Measurements from ENCODE around the gene POC5.

DNA sequence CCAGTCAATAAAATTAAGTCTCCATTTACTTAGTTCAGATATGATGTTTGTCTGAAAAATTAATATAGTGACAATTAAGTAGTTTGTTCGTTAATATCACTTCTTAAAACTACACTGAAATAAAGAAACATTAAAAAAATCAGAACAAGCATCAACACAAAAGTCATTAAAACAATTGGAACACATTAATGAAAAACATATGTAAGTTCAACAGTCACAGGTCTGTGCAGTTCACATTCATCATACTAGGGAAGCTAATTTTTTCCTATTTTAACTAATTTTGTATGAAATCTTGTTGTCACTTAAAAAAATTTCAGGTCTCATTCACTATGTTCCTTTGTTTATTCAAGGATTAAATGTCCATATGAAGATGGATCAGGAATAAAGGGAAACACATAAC, 22.5 kb downstream of the POC5 start:
- TF ChIP-seq, protein P1, sequence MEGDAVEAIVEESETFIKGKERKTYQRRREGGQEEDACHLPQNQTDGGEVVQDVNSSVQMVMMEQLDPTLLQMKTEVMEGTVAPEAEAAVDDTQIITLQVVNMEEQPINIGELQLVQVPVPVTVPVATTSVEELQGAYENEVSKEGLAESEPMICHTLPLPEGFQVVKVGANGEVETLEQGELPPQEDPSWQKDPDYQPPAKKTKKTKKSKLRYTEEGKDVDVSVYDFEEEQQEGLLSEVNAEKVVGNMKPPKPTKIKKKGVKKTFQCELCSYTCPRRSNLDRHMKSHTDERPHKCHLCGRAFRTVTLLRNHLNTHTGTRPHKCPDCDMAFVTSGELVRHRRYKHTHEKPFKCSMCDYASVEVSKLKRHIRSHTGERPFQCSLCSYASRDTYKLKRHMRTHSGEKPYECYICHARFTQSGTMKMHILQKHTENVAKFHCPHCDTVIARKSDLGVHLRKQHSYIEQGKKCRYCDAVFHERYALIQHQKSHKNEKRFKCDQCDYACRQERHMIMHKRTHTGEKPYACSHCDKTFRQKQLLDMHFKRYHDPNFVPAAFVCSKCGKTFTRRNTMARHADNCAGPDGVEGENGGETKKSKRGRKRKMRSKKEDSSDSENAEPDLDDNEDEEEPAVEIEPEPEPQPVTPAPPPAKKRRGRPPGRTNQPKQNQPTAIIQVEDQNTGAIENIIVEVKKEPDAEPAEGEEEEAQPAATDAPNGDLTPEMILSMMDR (IDR thresholded peaks at IDR 0.05; ENCODE audit: insufficient read depth, low read length) = no peak
- TF ChIP-seq SPI1 (IDR thresholded peaks at IDR 0.05; ENCODE audit: borderline replicate concordance, low read depth) (no peak), POLR2AphosphoS5 (IDR thresholded peaks at IDR 0.05; ENCODE audit: low read depth) (no peak), GABPA (IDR thresholded peaks at IDR 0.05; ENCODE audit: low read depth) (no peak)
- TF ChIP-seq, protein P2, sequence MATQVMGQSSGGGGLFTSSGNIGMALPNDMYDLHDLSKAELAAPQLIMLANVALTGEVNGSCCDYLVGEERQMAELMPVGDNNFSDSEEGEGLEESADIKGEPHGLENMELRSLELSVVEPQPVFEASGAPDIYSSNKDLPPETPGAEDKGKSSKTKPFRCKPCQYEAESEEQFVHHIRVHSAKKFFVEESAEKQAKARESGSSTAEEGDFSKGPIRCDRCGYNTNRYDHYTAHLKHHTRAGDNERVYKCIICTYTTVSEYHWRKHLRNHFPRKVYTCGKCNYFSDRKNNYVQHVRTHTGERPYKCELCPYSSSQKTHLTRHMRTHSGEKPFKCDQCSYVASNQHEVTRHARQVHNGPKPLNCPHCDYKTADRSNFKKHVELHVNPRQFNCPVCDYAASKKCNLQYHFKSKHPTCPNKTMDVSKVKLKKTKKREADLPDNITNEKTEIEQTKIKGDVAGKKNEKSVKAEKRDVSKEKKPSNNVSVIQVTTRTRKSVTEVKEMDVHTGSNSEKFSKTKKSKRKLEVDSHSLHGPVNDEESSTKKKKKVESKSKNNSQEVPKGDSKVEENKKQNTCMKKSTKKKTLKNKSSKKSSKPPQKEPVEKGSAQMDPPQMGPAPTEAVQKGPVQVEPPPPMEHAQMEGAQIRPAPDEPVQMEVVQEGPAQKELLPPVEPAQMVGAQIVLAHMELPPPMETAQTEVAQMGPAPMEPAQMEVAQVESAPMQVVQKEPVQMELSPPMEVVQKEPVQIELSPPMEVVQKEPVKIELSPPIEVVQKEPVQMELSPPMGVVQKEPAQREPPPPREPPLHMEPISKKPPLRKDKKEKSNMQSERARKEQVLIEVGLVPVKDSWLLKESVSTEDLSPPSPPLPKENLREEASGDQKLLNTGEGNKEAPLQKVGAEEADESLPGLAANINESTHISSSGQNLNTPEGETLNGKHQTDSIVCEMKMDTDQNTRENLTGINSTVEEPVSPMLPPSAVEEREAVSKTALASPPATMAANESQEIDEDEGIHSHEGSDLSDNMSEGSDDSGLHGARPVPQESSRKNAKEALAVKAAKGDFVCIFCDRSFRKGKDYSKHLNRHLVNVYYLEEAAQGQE (IDR thresholded peaks at IDR 0.05; ENCODE audit: insufficient replicate concordance, low read depth) = no peak
